ENCODE results near the gene FAM149A. TPM values are rescaled to one million over a fixed set of nuclear protein-coding genes. Genes with fewer than 3 reads are reported as not detected.

The FAM149A gene
- polyA plus RNA-seq, 1 donor (not counting 4 experiments of a cell fraction or from before 2014, with no cell fraction given) = 0.41 TPM

- Histone ChIP-seq H3K9me3 (ENCODE audit: control insufficient read depth, low read depth, low read length) (no peaks in the 10 kb centered on the region), H2AFZ (ENCODE audit: control insufficient read depth, low read length) (no peak overlapping the region), H3K36me3 (ENCODE audit: control insufficient read depth in 2 of 2, extremely low read depth in 1 of 2, insufficient read depth in 2 of 2, low read length in 2 of 2) (no peaks in the 10 kb centered on the region), H3K27ac (ENCODE audit: control insufficient read depth, insufficient read depth, low read length) (no peak overlapping the region), H3K9ac (ENCODE audit: control insufficient read depth, extremely low read depth, insufficient read depth, low read length) (no peak overlapping the region), H3K27me3 (ENCODE audit: control insufficient read depth, extremely low read depth, insufficient read depth, low read length) (no peaks in the 10 kb centered on the region), H3K79me2 (ENCODE audit: control insufficient read depth, insufficient read depth, low read length) (no peaks in the 10 kb centered on the region), H3K9me1 (ENCODE audit: control insufficient read depth, extremely low read depth, insufficient read depth, low read length) (no peaks in the 10 kb centered on the region), H4K20me1 (ENCODE audit: control insufficient read depth, extremely low read depth, insufficient read depth, low read length) (no peaks in the 10 kb centered on the region), H3K4me3 (ENCODE audit: control insufficient read depth in 2 of 3, extremely low read depth in 1 of 3, insufficient read depth in 2 of 3, low read depth in 1 of 3, low read length in 3 of 3) (no peak overlapping the region), H3K4me1 (ENCODE audit: control insufficient read depth, extremely low read depth, insufficient read depth, low read length) (no peaks in the 10 kb centered on the region), H3K4me2 (ENCODE audit: control insufficient read depth, extremely low read depth, insufficient read depth, low read depth, low read length) (no peak overlapping the region)
- FAIRE-seq (no peak), DNase-seq (ENCODE audit: low read depth, low spot score) (no peak)
- dilution Hi-C loops (cut with MboI; ENCODE audit: extremely low pct_ligation_motif_present, low sequenced_read_pairs) = no loop called here
- TF ChIP-seq CTCF (optimal IDR thresholded peaks at IDR 0.05 in 1 of 3, IDR thresholded peaks at IDR 0.05 in 1 of 3, conservative IDR thresholded peaks at IDR 0.05 in 1 of 3; ENCODE audit: extremely low read depth in 1 of 3, insufficient read depth in 2 of 3, low read length in 3 of 3) = no peak
- TF ChIP-seq EZH2 (IDR thresholded peaks at IDR 0.05; ENCODE audit: low read length) = no peak
These were observed 45.6 kb upstream of the FAM149A start for GRCh38 chr4:186058980-186059316.

GRCh38 chr4:186061921-186062320 lies 42.6 kb upstream of the FAM149A start:
- Histone ChIP-seq H3K27ac (ENCODE audit: control insufficient read depth, insufficient read depth, low read length) (no peak overlapping the region), H3K79me2 (ENCODE audit: control insufficient read depth, insufficient read depth, low read length) (no peaks in the 10 kb centered on the region), H3K9ac (ENCODE audit: control insufficient read depth, extremely low read depth, insufficient read depth, low read length) (no peak overlapping the region), H2AFZ (ENCODE audit: control insufficient read depth, low read length) (no peak overlapping the region), H3K27me3 (ENCODE audit: control insufficient read depth, extremely low read depth, insufficient read depth, low read length) (no peaks in the 10 kb centered on the region), H3K9me3 (ENCODE audit: control insufficient read depth, low read depth, low read length) (no peaks in the 10 kb centered on the region), H3K4me3 (ENCODE audit: control insufficient read depth in 2 of 3, extremely low read depth in 1 of 3, insufficient read depth in 2 of 3, low read depth in 1 of 3, low read length in 3 of 3) (no peak overlapping the region), H3K4me2 (ENCODE audit: control insufficient read depth, extremely low read depth, insufficient read depth, low read depth, low read length) (no peak overlapping the region), H3K4me1 (ENCODE audit: control insufficient read depth, extremely low read depth, insufficient read depth, low read length) (no peaks in the 10 kb centered on the region), H3K36me3 (ENCODE audit: control insufficient read depth in 2 of 2, extremely low read depth in 1 of 2, insufficient read depth in 2 of 2, low read length in 2 of 2) (no peaks in the 10 kb centered on the region), H4K20me1 (ENCODE audit: control insufficient read depth, extremely low read depth, insufficient read depth, low read length) (no peaks in the 10 kb centered on the region), H3K9me1 (ENCODE audit: control insufficient read depth, extremely low read depth, insufficient read depth, low read length) (no peaks in the 10 kb centered on the region)
- FAIRE-seq (no peak), DNase-seq (ENCODE audit: low read depth, low spot score) (no peak)
- dilution Hi-C loops (cut with MboI; ENCODE audit: extremely low pct_ligation_motif_present, low sequenced_read_pairs) = no loop called here
- TF ChIP-seq EZH2 (IDR thresholded peaks at IDR 0.05; ENCODE audit: low read length) (no peak), CTCF (optimal IDR thresholded peaks at IDR 0.05 in 1 of 3, IDR thresholded peaks at IDR 0.05 in 1 of 3, conservative IDR thresholded peaks at IDR 0.05 in 1 of 3; ENCODE audit: extremely low read depth in 1 of 3, insufficient read depth in 2 of 3, low read length in 3 of 3) (no peak)

Data from keratinocyte (primary cell).